ENCODE measurements around the gene ECI1.

Gene ECI1

GRCh38 chr16:2285731-2286191 lies 34.4 kb upstream of the ECI1 start:
- DNase-seq (ENCODE audit: low read depth): no peak
- TF ChIP-seq CTCF (IDR thresholded peaks at IDR 0.05; ENCODE audit: control insufficient read depth, extremely low read depth, insufficient read depth): no peak
- no peak overlapping the region for H3K4me3 ChIP-seq (ENCODE audit: low read depth, low read length)

GRCh38 chr16:2284797-2285576 lies 33.6 kb upstream of the ECI1 start:
- no peak for TF ChIP-seq CTCF (IDR thresholded peaks at IDR 0.05; ENCODE audit: control insufficient read depth, extremely low read depth, insufficient read depth)
- no peak for DNase-seq (ENCODE audit: low read depth)
- no peak overlapping the region for H3K4me3 ChIP-seq (ENCODE audit: low read depth, low read length)

- no peak for TF ChIP-seq CTCF (IDR thresholded peaks at IDR 0.05; ENCODE audit: control insufficient read depth, extremely low read depth, insufficient read depth)
- H3K4me3 ChIP-seq (ENCODE audit: low read depth, low read length): no peak overlapping the region
- DNase-seq (ENCODE audit: low read depth): no peak
Measured at GRCh38 chr16:2284001-2284770, 32.8 kb upstream of the ECI1 start.

GRCh38 chr16:2282866-2283555 lies 31.6 kb upstream of the ECI1 start:
- no peak overlapping the region for H3K4me3 ChIP-seq (ENCODE audit: low read depth, low read length)
- no peak for TF ChIP-seq CTCF (IDR thresholded peaks at IDR 0.05; ENCODE audit: control insufficient read depth, extremely low read depth, insufficient read depth)
- no peak for DNase-seq (ENCODE audit: low read depth)

GRCh38 chr16:2282262-2282661 lies 30.9 kb upstream of the ECI1 start:
- TF ChIP-seq CTCF (IDR thresholded peaks at IDR 0.05; ENCODE audit: control insufficient read depth, extremely low read depth, insufficient read depth): no peak
- no peak overlapping the region for H3K4me3 ChIP-seq (ENCODE audit: low read depth, low read length)
- no peak for DNase-seq (ENCODE audit: low read depth)

GRCh38 chr16:2280981-2281542 lies 29.7 kb upstream of the ECI1 start:
- no peak for DNase-seq (ENCODE audit: low read depth)

More at GRCh38 chr16:2280981-2281542, 29.7 kb upstream of the ECI1 start:
- no peak overlapping the region for H3K4me3 ChIP-seq (ENCODE audit: low read depth, low read length)
- TF ChIP-seq CTCF (IDR thresholded peaks at IDR 0.05; ENCODE audit: control insufficient read depth, extremely low read depth, insufficient read depth): no peak
